Body of pancreas (tissue), 4 donors: ENCODE measurements around the gene BMP6. TPM values are rescaled to one million over a fixed set of nuclear protein-coding genes. Genes with fewer than 3 reads are reported as not detected.

ENCODE experiments used
- ATAC-seq: fragments of 150-250 bp; one replicate; pipeline ENCODE4 v1.9.1; 2016
- DNase-seq, 4 donors: peaks; one replicate each; pipeline ENCODE4 v3.0.0-alpha.2; 2019
- H3K27ac ChIP-seq, 4 donors: fragments of 200-600 bp; sonication (generic); 1 replicate in 3 of 4; 2 replicates in 1 of 4; pipeline versions ENCODE4 v1.5.1 to v1.6.1; 2016 to 2019; ENCODE audit warnings: mild to moderate bottlenecking in 1 of 4, mixed read lengths in 1 of 4, moderate library complexity in 1 of 4
- H3K27me3 ChIP-seq, 2 donors: fragments of 200-600 bp; sonication (generic); one replicate each; pipeline ENCODE4 v1.6.0; 2016; ENCODE audit warnings: mild to moderate bottlenecking in 1 of 2
- H3K36me3 ChIP-seq, 2 donors: fragments of 200-600 bp; sonication (generic); replicated peaks in 1 of 2; 2 replicates each; pipeline ENCODE4 v1.5.1; 2016; ENCODE audit warnings: low read depth in 2 of 2; ENCODE audit not compliant: insufficient read depth in 1 of 2
- H3K4me1 ChIP-seq: fragments of 200-600 bp; sonication (generic); one replicate; pipeline ENCODE4 v1.6.0; 2016
- H3K4me3 ChIP-seq, 2 donors: fragments of 200-600 bp; sonication (generic); 1 replicate in 1 of 2; 2 replicates in 1 of 2; pipeline ENCODE4 v1.5.1; 2016 to 2019
- H3K9me3 ChIP-seq, 3 donors: fragments of 200-600 bp; sonication (generic); 1 replicate in 2 of 3; 2 replicates in 1 of 3; pipeline ENCODE4 v1.5.1; 2016
- CTCF ChIP-seq, 7 experiments: fragments of 450-650 bp in 4 of 7; fragments of 200-600 bp in 3 of 7; sonication (generic) in 3 of 7; IDR thresholded peaks; one replicate each; pipeline ENCODE4 v1.5.1; 2016 to 2019; ENCODE audit warnings: antibody characterized with exemption in 7 of 7
- POLR2A ChIP-seq, 3 donors: fragments of 450-650 bp; IDR thresholded peaks; one replicate each; pipeline ENCODE4 v1.6.1; 2016; ENCODE audit warnings: antibody characterized with exemption in 3 of 3, mild to moderate bottlenecking in 2 of 3
- WGBS, 2 donors: methylation state at CpG; one replicate each; pipeline ENCODE4 v1.1.5; 2017; 5-methylcytosine and 5-hydroxymethylcytosine counted together
- intact Hi-C: fragments of 100-400 bp; cut with DNase I; formaldehyde crosslinking; loops from one replicate; pipeline ENCODE4 v1.15.1; 2023
- total RNA-seq, 2 donors: library from RNA; depleted of rRNA; stranded (reverse); fragments of >200 nt; gene quantifications; one replicate each; pipeline ENCODE4 v1.1.0, GENCODE V29; 2016

The BMP6 gene
- total RNA-seq, 2 donors from 2014 or later: 1.6 to 1.8 TPM

GRCh38 chr6:7761051-7761450, 35.2 kb downstream of the BMP6 start:
- Histone ChIP-seq H3K4me3 (no peak overlapping the region), H3K4me1 (no peaks in the 10 kb centered on the region), H3K27me3 (no peaks in the 10 kb centered on the region), H3K9me3 (no peaks in the 10 kb centered on the region), H3K36me3 (no peaks in the 10 kb centered on the region), H3K27ac (no peak overlapping the region)
- TF ChIP-seq CTCF (IDR thresholded peaks at IDR 0.05): no peak
- TF ChIP-seq POLR2A (IDR thresholded peaks at IDR 0.05): no peak
- DNase-seq (no peak), ATAC-seq (no peak)
- WGBS, 2 donors: 87 to 94% methylated on average over 3 of the region's 3 CpGs
- intact Hi-C loops: no loop called here

- Histone ChIP-seq H3K9me3 (no peaks in the 10 kb centered on the region), H3K27ac (no peak overlapping the region), H3K4me1 (no peaks in the 10 kb centered on the region), H3K36me3 (no peaks in the 10 kb centered on the region), H3K4me3 (no peak overlapping the region), H3K27me3 (no peaks in the 10 kb centered on the region)
- ATAC-seq: no peak
- intact Hi-C loops: no loop called here
- no peak for TF ChIP-seq CTCF (IDR thresholded peaks at IDR 0.05)
- TF ChIP-seq POLR2A (IDR thresholded peaks at IDR 0.05): no peak
- no peak for DNase-seq
- WGBS, 2 donors: 80 to 86% methylated on average over 12 of the region's 12 CpGs
These were observed 36.9 kb downstream of the BMP6 start for GRCh38 chr6:7762760-7763159.

- Histone ChIP-seq H3K4me1 (no peaks in the 10 kb centered on the region), H3K36me3 (no peaks in the 10 kb centered on the region), H3K4me3 (no peak overlapping the region), H3K27ac (no peak overlapping the region), H3K27me3 (no peaks in the 10 kb centered on the region), H3K9me3 (no peaks in the 10 kb centered on the region)
- 54 to 68% methylated on average over 9 of the region's 9 CpGs for WGBS, 2 donors
- DNase-seq (no peak), ATAC-seq (no peak)
- TF ChIP-seq POLR2A (IDR thresholded peaks at IDR 0.05): no peak
- TF ChIP-seq CTCF (IDR thresholded peaks at IDR 0.05): no peak
- intact Hi-C loops: no loop called here
These were observed 38.0 kb downstream of the BMP6 start for GRCh38 chr6:7763881-7764280.

GRCh38 chr6:7765575-7766325, 39.9 kb downstream of the BMP6 start:
- DNase-seq: no peak
- H3K4me3 ChIP-seq: no peak overlapping the region
- intact Hi-C loops: no loop called here
- H3K27me3 ChIP-seq: no peaks in the 10 kb centered on the region
- 83 to 87% methylated on average over 10 of the region's 10 CpGs for WGBS, 2 donors
- ATAC-seq: no peak
- H3K36me3 ChIP-seq: no peaks in the 10 kb centered on the region
- no peak for TF ChIP-seq CTCF (IDR thresholded peaks at IDR 0.05)
- no peak for TF ChIP-seq POLR2A (IDR thresholded peaks at IDR 0.05)
- no peak overlapping the region for H3K27ac ChIP-seq
- no peaks in the 10 kb centered on the region for H3K4me1 ChIP-seq
- no peaks in the 10 kb centered on the region for H3K9me3 ChIP-seq

- Histone ChIP-seq H3K27me3 (no peaks in the 10 kb centered on the region), H3K27ac (no peak overlapping the region), H3K9me3 (no peaks in the 10 kb centered on the region), H3K4me1 (no peaks in the 10 kb centered on the region), H3K36me3 (no peaks in the 10 kb centered on the region), H3K4me3 (no peak overlapping the region)
- 44 to 47% methylated on average over 3 of the region's 3 CpGs for WGBS, 2 donors
- ATAC-seq: no peak
- no peak for DNase-seq
- TF ChIP-seq CTCF (IDR thresholded peaks at IDR 0.05): no peak
- TF ChIP-seq POLR2A (IDR thresholded peaks at IDR 0.05): no peak
- intact Hi-C loops: no loop called here
These were observed 43.8 kb downstream of the BMP6 start for GRCh38 chr6:7769702-7770101.
